A549 treated with AZD9567 at 1 μM for 4 hours (cell line): Measurements from ENCODE around the gene SCIMP. TPM values are rescaled to one million over a fixed set of nuclear protein-coding genes. Genes with fewer than 3 reads are reported as not detected.

Experiments
- total RNA-seq: library from RNA; stranded (reverse); fragments of 200-300 nt; extraction: Qiagen RNA extraction; gene quantifications from 5 replicates; pipeline ENCODE4 v1.2.3, GENCODE V29; 2022; ENCODE audit not compliant: insufficient read depth

The SCIMP gene
- total RNA-seq: not detected in 5 replicates

GRCh38 chr17:5234645-5235576, at the start of gene SCIMP:
SCIMP (minus strand) TSS chr17:5234860; CDS start chr17:5234755, 105 bp downstream.

GRCh38 chr17:5281814-5282641, 47.4 kb upstream of the SCIMP start, which contains the start of gene RABEP1:
RABEP1 (plus strand) TSS chr17:5282284; CDS start chr17:5282487, 203 bp downstream.

GRCh38 chr17:5191541-5192417, 42.9 kb downstream of the SCIMP start, which contains the start of gene ZNF594:
ZNF594 (minus strand) TSS chr17:5191868; CDS start chr17:5184256, 7,612 bp downstream.

Other genes starting within 250 kb of the SCIMP start
- gene CAMTA2, start 247.2 kb downstream of the SCIMP start, total RNA-seq: 25.4 to 37.2 TPM (median 33.9 TPM) in 5 replicates
- gene INCA1, start 237.3 kb downstream of the SCIMP start, total RNA-seq: 1.5 to 2.0 TPM (median 1.8 TPM) in 4 of 5 replicates, not detected in the other
- gene KIF1C, start 236.9 kb downstream of the SCIMP start, total RNA-seq: 97.3 to 167 TPM (median 112 TPM) in 5 replicates
- gene SLC52A1, start 199.4 kb downstream of the SCIMP start, total RNA-seq: 0.55 to 0.80 TPM (median 0.69 TPM) in 4 of 5 replicates, not detected in the other
- gene ZFP3, start 156.4 kb downstream of the SCIMP start, total RNA-seq: 0.85 to 1.8 TPM (median 1.1 TPM) in 5 replicates
- gene ZNF232, start 123.0 kb downstream of the SCIMP start, total RNA-seq: 3.3 to 10.3 TPM (median 4.1 TPM) in 5 replicates
- gene USP6, start 118.8 kb downstream of the SCIMP start, total RNA-seq: 0.01 to 0.05 TPM (median 0.03 TPM) in 4 of 5 replicates, not detected in the other
- gene ZNF594, start 43.0 kb downstream of the SCIMP start, total RNA-seq: 1.3 to 1.9 TPM (median 1.4 TPM) in 5 replicates
- 27.9 to 43.9 TPM (median 41.2 TPM) in 5 replicates for gene RABEP1, start 47.4 kb upstream of the SCIMP start, total RNA-seq
- gene NUP88, start 184.8 kb upstream of the SCIMP start, total RNA-seq: 75.5 to 144 TPM (median 84.8 TPM) in 5 replicates
- gene RPAIN, start 185.3 kb upstream of the SCIMP start, total RNA-seq: 34.5 to 42.1 TPM (median 35.9 TPM) in 5 replicates
- 521 to 583 TPM (median 568 TPM) in 5 replicates for gene C1QBP, start 204.3 kb upstream of the SCIMP start, total RNA-seq
- gene DHX33, start 234.1 kb upstream of the SCIMP start, total RNA-seq: 23.1 to 30.9 TPM (median 29.2 TPM) in 5 replicates